ENCODE measurements around the gene SYTL3. TPM values are rescaled to one million over a fixed set of nuclear protein-coding genes. Genes with fewer than 3 reads are reported as not detected.

The SYTL3 gene
- total RNA-seq, 1 experiment from 2014 or later: 1.8 TPM

- Histone ChIP-seq H3K4me1 (ENCODE audit: insufficient read depth, low read length) (peaks cover 46% of the 10 kb centered on the region), H2AFZ (ENCODE audit: low read length) (no peak overlapping the region), H4K20me1 (ENCODE audit: low read length) (peaks cover 36% of the 10 kb centered on the region), H3K9me2 (replicated peaks; ENCODE audit: low read length) (no peaks in the 10 kb centered on the region), H3K27ac (ENCODE audit: low read length) (0 out of 2 replicates have a peak overlapping the region, but pooled peaks have one; percentile 58), H3K36me3 (ENCODE audit: low read depth, low read length) (peaks cover 83% of the 10 kb centered on the region), H3K79me2 (ENCODE audit: low read length) (peaks cover 77% of the 10 kb centered on the region), H3K27me3 (ENCODE audit: low read length) (no peaks in the 10 kb centered on the region), H3K4me2 (ENCODE audit: low read length) (peak overlapping the region; percentile 38; the same call in 1 of the 2 replicates), H3K4me3 (ENCODE audit: low read length) (no peak overlapping the region), H3K9ac (ENCODE audit: low read length) (no peak overlapping the region), H3F3A (ENCODE audit: low read length, unreplicated experiment) (peaks cover 6% of the 10 kb centered on the region), H3K9me3 (ENCODE audit: low read length) (no peaks in the 10 kb centered on the region)
- no peak for ATAC-seq
- POLR2A ChIA-PET (ENCODE audit: unreplicated experiment): no interaction called here
- CTCF ChIA-PET: no interaction called here
- no peak for DNase-seq
- no TSS peak for BruUV-seq (replicated peaks)
- intact Hi-C loops (cut with micrococcal nuclease): no loop called here
- TF ChIP-seq CTCF (conservative IDR thresholded peaks at IDR 0.05; ENCODE audit: low read depth, low read length): no peak
- no peak for TF ChIP-seq EZH2 (IDR thresholded peaks at IDR 0.05; ENCODE audit: low read length, unreplicated experiment)
- TF ChIP-seq EZH2phosphoT487 (IDR thresholded peaks at IDR 0.05; ENCODE audit: borderline replicate concordance, low read length): no peak
Measured at GRCh38 chr6:158782432-158783166, 132.7 kb downstream of the SYTL3 start.

- Histone ChIP-seq H3F3A (ENCODE audit: low read length, unreplicated experiment) (peaks cover 6% of the 10 kb centered on the region), H2AFZ (ENCODE audit: low read length) (no peak overlapping the region), H3K27me3 (ENCODE audit: low read length) (no peaks in the 10 kb centered on the region), H4K20me1 (ENCODE audit: low read length) (peaks cover 31% of the 10 kb centered on the region), H3K79me2 (ENCODE audit: low read length) (peaks cover 77% of the 10 kb centered on the region), H3K9me3 (ENCODE audit: low read length) (no peaks in the 10 kb centered on the region), H3K4me2 (ENCODE audit: low read length) (no peak overlapping the region), H3K9me2 (replicated peaks; ENCODE audit: low read length) (no peaks in the 10 kb centered on the region), H3K27ac (ENCODE audit: low read length) (no peak overlapping the region), H3K36me3 (ENCODE audit: low read depth, low read length) (peaks cover 83% of the 10 kb centered on the region), H3K4me3 (ENCODE audit: low read length) (no peak overlapping the region), H3K4me1 (ENCODE audit: insufficient read depth, low read length) (peaks cover 46% of the 10 kb centered on the region), H3K9ac (ENCODE audit: low read length) (no peak overlapping the region)
- ChIA-PET CTCF (no interaction called here), POLR2A (ENCODE audit: unreplicated experiment) (no interaction called here)
- no peak for ATAC-seq
- BruUV-seq (replicated peaks): no TSS peak
- no peak for DNase-seq
- no peak for TF ChIP-seq EZH2phosphoT487 (IDR thresholded peaks at IDR 0.05; ENCODE audit: borderline replicate concordance, low read length)
- TF ChIP-seq EZH2 (IDR thresholded peaks at IDR 0.05; ENCODE audit: low read length, unreplicated experiment): no peak
- no peak for TF ChIP-seq CTCF (conservative IDR thresholded peaks at IDR 0.05; ENCODE audit: low read depth, low read length)
- intact Hi-C loops (cut with micrococcal nuclease): no loop called here
Measured at GRCh38 chr6:158783167-158783450, 133.3 kb downstream of the SYTL3 start.

- no peak for DNase-seq
- Histone ChIP-seq H3K4me3 (ENCODE audit: low read length) (no peak overlapping the region), H3K79me2 (ENCODE audit: low read length) (peaks cover 76% of the 10 kb centered on the region), H3K9me3 (ENCODE audit: low read length) (no peaks in the 10 kb centered on the region), H2AFZ (ENCODE audit: low read length) (no peak overlapping the region), H3F3A (ENCODE audit: low read length, unreplicated experiment) (peaks cover 6% of the 10 kb centered on the region), H3K27ac (ENCODE audit: low read length) (no peak overlapping the region), H3K36me3 (ENCODE audit: low read depth, low read length) (peaks cover 82% of the 10 kb centered on the region), H3K4me1 (ENCODE audit: insufficient read depth, low read length) (peaks cover 46% of the 10 kb centered on the region), H4K20me1 (ENCODE audit: low read length) (peaks cover 25% of the 10 kb centered on the region), H3K4me2 (ENCODE audit: low read length) (no peak overlapping the region), H3K27me3 (ENCODE audit: low read length) (no peaks in the 10 kb centered on the region), H3K9me2 (replicated peaks; ENCODE audit: low read length) (no peaks in the 10 kb centered on the region), H3K9ac (ENCODE audit: low read length) (no peak overlapping the region)
- no TSS peak for BruUV-seq (replicated peaks)
- ChIA-PET POLR2A (ENCODE audit: unreplicated experiment) (no interaction called here), CTCF (no interaction called here)
- no peak for ATAC-seq
- intact Hi-C loops (cut with micrococcal nuclease): no loop called here
- TF ChIP-seq CTCF (conservative IDR thresholded peaks at IDR 0.05; ENCODE audit: low read depth, low read length) (no peak), EZH2phosphoT487 (IDR thresholded peaks at IDR 0.05; ENCODE audit: borderline replicate concordance, low read length) (no peak), EZH2 (IDR thresholded peaks at IDR 0.05; ENCODE audit: low read length, unreplicated experiment) (no peak)
Measured at GRCh38 chr6:158783851-158784250, 134.0 kb downstream of the SYTL3 start.

Measured in PC-3 (cell line).